Activated effector memory CD4-positive, alpha-beta T cell treated with anti-CD3 and anti-CD28 coated beads, Interleukin-2, amount 50 U/mL, for 16 hours (primary cell): Measurements from ENCODE around the gene GIGYF2.

Experiments used
- DNase-seq: peaks from one replicate; pipeline ENCODE4 v3.0.0-alpha.2; 2020

GIGYF2 gene

GRCh38 chr2:232870018-232870765 is 173.1 kb downstream of the GIGYF2 start, which contains the start of gene SNORC:
SNORC (plus strand) TSS chr2:232870264; CDS start chr2:232870342, 78 bp downstream.
- DNase-seq, result peak; percentile 37

DNA sequence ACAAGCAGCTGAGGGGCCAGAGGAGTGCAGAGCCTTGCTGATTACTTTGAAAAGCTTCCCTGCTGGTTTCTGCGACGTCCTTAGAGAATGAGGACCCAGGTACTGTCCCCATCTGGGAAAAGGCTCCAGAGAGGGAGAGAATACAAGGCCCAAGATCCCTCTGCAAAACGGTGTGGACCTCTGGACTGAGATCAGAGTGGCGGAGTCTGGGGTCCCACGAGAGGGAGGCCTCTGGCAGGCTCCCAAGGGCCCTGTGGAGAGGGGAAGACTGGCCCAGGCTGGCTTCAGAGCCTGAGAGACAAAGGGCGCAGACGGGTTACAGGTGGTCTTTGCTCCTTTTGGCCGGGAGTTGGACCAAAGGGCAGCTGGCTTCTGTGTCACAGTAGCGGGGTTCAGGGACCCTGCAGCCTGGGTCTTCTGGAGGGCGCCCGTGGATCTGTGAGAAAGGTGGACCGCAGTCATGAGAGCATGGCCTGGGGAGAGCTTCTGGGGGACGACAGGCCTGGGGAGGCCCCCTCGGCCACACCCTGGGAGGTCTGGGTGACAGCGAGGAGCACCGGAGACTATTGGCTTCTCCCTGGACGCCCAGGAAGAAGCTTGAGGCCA is 173.7 kb downstream of the GIGYF2 start:
- DNase-seq, result peak; percentile 31

DNA sequence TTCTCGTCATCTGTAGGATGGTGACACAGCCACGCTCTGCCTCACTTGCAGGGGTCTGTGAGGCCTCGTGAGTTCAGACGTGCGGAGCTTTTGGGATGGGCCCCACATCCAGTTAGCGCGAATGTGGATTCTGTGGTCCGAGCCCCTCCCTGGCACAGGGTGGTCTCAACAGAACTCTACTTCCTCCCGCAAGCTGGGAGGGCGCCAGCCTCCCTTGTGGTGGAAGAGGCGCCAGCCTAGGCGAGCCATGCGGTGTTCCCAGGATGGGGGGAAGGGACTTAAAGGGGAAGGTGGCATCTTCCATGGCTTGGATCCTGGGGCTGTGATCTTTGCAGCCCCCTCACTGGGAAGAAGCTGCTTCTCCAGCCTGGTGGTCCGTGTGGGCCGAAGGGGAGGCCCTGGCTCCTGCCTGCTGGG is 174.3 kb downstream of the GIGYF2 start:
- peak; percentile 49 for DNase-seq

DNA sequence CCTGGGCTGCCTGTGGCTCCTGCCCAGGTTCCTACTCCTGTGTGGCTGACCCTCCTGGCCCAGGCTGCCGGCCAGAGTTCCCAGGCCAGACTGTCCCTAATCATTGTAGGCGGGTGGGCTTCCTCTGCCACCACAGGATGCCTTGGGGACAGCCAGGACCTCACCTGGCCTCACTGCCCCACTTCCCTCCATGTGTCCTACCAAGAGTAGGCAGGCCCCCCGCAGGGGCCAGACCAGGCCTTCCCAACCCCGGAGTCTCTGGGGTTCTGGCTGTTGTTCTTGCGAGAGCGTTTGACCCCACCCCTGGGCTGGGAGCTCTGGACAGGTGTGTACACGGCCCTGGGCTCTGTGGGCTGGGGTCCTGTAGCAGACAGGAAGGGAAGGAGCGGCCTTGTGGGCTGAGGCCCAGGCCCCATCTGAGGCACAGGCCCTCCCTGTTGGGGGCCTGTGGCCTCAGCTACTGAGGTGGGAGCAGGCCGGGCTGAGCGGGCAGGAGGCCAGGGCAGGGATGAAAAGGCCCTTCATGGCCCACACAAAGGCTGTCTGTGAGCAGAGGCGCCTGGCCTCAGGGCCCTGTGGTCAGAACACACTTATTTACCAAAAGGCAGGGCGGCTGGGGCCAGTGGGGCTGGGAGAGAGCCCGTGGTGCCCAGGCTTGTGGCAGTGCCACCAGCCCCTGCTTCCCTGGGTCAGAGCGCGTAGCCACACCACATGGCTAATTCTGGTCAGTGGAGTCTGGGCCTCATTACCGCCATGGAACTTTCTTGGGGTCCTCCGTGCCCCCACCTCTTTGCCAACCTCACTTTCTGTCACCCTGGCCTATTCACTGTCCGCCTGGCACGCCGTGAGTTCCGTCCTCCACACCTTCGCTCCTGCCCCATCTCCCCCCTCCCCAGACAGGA is 175.0 kb downstream of the GIGYF2 start:
- peak; percentile 47 for DNase-seq

- DNase-seq, result peak; percentile 51
Measured at GRCh38 chr2:232872826-232873225, 175.7 kb downstream of the GIGYF2 start.

- peak; percentile 56 for DNase-seq
Measured at GRCh38 chr2:232873292-232873908, 176.3 kb downstream of the GIGYF2 start.

DNA sequence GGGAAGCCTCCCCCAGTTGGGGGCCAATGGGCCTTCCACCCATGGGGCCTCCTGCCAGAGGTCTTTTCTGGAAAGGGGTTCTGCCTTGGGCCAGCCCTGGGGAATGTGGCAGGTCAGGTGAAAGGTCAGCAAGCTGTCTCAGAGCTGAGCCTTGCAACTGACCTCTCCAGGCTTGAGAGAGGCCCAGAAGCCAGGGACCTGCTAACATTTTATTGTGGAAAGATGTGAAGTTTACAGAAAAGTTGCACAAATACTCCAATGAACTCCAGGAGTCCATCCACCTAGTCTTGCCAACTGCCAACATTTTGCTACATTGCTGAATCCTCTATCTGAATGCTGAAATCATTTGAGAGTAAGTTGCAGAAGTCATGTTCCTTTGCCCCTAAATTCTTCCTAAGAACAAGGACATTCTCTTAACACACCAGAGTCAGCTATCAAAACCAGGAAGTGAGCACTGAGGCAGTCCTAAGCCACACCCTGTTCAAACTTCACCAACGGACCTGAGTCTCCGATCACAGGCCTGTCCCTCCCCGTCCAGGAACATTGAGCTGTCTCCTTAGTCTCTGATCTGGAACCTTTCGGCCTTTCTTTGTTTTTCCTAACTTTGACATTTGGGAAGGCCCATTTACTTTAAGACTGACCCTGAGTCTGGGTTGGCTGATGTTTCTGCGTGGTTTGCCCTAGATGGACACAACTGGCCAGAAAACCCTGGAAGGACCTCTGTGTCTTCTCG is 176.9 kb downstream of the GIGYF2 start:
- DNase-seq, result no peak

DNA sequence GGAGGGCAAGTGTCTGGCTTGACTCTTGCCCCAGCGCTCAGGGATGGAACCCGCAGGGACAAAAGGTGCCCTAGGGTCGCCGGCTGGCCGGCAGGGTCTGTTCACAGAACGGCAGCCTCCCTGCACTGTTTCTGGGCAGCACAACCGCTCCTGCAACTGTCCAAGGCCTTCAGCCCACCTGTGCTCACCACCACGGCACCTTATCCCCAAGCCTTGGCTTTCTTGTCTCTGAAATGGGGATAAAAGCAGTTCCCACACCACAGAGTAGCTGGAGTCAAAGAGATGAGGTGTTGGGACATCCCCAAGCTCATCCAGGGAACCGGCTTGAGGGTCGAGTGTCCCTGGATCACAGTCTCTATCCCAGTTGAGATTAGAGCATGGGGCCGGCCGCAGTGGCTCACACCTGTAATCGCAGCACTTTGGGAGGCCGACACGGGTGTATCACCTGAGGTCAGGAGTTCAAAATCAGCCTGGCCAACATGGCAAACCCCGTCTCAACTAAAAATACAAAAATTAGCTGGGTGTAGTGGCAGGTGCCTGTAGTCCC is 177.6 kb downstream of the GIGYF2 start:
- peak; percentile 33 for DNase-seq

DNA sequence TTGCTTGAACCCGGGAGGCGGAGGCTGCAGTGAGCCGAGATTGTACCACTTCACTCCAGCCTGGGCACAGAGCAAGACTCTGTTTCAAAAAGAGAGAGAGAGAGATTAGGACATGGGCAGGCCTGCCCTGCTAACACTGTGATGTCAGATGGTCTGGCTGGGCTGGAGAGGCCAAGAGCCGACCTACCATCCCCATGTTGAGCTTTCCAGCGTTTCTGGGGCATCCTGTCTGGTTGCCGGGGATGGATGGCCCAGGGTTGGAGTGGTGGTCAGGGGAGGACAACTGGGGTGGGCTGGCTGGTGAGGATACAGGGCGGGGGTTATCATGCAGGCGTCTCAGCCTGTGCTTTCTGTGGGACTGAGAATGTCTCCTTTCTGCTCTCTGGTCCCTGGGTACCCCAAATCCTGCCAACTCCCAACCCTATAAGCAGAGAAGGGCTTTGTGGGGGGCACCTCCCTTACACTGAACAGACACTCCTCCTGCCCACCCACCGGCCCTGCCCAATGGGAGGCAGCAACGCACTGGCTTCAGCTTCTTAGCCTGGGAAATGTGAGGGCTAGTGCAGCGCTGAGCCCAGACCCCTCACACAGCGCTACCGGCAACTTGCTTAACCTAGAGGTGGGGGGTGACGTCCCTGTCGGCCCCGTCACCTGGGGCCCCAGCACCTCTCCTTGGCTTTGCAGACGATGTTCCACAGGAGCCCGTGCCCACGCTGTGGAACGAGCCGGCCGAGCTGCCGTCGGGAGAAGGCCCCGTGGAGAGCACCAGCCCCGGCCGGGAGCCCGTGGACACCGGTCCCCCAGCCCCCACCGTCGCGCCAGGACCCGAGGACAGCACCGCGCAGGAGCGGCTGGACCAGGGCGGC is 178.4 kb downstream of the GIGYF2 start:
- peak; percentile 62 for DNase-seq

- DNase-seq, result peak; percentile 74
Measured at GRCh38 chr2:232876161-232876977, 179.2 kb downstream of the GIGYF2 start.

DNA sequence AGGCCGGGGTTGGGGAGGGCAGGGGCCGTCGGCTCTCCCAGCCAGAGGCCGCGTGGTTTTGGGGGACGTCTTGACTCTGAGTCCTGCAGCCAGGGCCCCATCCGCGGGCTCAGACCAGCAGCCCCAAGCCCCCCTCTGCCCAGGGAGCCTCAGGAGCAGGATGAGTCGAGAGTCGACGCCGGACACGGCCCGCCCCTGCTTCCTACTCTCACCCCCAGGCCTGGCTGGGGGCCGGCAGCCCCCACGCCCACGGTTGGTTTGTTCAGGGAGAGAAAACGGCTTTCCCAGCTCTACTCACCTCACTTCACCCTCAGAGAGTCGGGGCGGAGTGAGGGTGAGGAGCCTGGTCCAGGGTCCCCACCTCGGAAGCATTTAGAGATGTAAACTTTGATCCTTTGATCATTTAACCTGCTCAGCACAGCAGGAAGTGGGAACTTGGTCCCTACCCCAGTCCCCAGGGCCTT is 179.9 kb downstream of the GIGYF2 start:
- DNase-seq, result peak; percentile 54

DNA sequence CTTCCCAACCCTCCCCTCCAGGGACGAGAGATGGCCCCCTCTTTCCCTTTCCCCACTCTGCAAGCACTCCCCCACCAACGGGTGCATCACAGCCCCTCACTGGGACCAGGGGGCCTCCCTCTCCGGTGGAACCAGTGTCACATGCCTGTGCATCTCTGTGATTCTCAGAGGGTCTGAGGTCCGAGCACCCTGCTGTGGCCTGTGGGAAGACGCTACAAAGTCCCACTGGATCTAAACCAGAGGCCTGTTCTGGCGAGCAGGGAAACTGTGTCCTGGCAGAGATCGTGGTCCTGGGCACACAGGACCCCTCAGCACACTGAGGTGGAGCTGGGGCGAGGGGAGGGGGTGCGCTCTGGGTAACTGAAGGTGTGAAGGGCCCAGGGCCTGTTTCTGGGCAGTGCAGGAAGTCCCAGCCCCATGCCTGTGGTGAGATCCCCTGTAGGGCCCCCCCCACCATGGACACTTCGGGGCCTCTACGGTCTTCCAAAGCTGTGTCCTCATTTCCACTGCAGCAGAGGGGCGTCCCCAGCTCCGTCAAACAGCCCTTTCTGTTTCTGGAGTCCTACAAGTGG is 180.9 kb downstream of the GIGYF2 start:
- DNase-seq, result no peak

DNA sequence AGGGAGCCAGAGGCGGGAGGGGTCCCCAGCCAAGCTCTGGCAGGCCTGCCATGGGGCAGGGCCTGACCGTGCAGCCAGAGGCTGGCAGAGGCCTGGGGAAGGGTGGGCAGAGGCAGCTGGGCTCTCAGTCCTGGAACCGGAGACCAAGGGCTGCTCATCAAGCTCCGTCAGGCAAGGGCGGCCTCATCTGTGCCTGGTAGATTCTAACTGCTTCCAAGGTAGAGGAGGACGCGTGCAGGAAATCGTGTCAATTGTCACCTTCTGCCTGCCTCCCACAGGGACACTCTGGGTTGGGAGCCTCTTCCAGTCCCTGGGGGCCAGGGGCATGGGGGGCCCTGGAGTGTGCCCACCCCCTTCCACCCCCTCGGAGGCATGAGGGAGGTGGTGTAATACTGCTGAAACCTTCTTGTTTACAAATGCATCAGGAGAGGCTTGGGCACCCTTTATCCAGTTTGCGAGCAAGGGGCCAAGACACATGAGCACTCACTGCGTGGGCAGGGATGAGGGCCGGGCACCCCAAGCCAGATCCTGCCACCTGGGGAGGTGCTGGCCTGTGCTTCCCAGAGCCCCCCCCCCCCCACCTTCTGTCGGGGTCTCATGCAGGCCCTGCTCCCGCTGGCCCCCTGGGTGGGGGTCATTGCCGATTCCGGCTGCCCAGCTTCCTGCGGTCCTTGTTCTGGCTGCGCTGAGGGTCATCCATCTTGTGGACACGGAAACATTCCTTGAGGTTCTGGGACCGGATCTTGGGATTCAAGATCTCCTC is 181.9 kb downstream of the GIGYF2 start:
- no peak for DNase-seq

DNA sequence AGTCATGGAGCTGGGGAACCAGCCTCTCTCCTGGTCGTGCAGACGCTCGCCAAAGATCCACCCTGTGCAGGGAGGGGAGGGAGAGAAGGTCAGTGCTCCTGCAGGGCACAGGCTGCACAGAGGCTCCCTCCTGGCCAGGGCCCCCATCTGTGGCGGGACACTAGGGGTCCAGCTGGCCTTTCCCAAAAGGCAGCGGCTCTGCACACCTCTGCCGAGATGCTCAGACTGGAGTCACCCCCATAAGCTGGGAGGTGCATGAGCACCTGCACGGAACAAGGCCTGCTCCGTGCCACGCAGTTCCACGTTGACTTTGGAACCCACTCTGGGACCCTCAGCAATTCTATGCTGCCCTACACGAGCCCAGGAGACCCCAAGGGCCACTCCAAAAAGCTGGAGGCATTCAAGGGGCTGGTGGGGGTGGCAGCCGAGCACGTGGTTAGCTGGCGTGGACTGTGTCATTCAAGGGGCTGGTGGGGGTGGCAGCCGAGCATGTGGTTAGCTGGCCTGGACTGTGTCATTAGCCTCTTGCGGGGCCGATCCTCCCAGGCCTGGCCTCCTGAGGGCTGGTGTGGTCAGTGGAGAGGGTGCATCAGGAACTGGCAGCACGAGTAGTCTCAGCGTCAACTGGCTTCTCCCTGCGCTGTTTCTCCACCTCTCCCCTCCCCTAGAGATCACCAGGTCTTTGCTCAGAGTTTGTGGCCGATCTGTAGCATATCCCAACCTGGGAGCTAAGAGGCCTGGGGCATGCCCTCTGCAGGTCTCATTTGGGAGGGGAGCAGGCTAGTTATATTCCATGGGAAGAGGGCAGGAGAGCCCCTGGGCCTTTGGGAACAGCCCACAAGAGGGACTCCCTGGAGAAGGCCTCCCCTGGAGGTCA is 182.7 kb downstream of the GIGYF2 start:
- no peak for DNase-seq

- DNase-seq, result no peak
Measured at GRCh38 chr2:232880764-232881351, 183.7 kb downstream of the GIGYF2 start.

DNA sequence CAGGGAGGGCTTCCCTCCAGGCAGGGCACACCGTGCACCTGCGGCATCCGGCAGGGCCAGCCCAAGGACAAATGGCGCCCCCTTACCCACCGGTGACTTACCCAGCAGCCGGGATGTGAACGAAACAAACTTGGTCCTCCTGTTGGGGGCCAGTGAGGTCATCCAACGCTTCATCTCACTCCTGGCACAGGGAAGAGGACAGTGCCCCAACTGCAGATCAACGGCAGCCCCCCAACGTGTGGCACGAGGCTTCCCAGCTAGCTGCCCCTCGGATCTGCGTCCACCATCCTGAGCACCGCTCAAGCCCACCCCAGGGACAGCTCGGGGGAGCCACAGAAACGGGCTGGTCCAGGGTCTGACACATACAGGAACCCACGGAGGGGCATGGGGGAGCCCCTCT is 185.0 kb downstream of the GIGYF2 start:
- peak; percentile 57 for DNase-seq

DNA sequence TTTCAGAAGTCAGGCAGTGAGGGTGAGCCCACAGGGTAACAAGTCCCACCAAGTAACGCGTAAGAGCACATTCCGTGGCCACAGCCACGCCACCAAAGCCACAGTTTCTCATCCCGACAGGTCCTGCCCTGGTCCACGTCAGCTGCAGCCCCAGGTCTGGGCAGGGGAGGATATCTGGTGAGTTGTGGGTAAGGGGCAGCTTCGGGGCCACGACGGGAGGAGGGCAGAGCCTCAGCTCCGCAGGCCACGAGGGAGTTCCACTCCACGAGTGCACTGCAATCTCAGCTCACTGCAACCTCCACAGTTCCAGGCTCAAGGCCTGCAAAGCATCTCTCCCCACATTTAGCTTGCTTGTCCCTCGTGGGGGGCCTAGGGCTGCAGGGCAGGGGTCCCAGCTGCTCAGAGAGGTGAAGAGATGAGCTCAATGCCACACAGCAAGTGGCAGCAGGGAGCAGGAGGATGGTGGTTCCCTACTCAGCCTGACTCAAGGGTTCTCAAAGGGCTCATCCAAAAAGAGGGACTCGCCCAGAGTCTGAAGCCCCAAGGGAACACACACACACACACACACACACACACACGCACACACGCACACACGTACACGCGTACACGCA is 185.5 kb downstream of the GIGYF2 start:
- peak; percentile 54 for DNase-seq
